Measurements from ENCODE around the gene PLEKHO1.
"Not testable (repeated sequence)": the region's sequence is repeated elsewhere in the genome, so short reads cannot be mapped to it uniquely, and the experiment has no call there.

PLEKHO1 gene

GRCh38 chr1:150176593-150176992, 26.9 kb downstream of the PLEKHO1 start:
- DNase-seq = no peak

GRCh38 chr1:150178548-150178947, 28.8 kb downstream of the PLEKHO1 start:
- DNase-seq = no peak

- no peak for DNase-seq
These were observed 30.2 kb downstream of the PLEKHO1 start for GRCh38 chr1:150179867-150180266.

- DNase-seq = no peak
These were observed 30.8 kb downstream of the PLEKHO1 start for GRCh38 chr1:150180474-150180873.

GRCh38 chr1:150182247-150182646, 32.5 kb downstream of the PLEKHO1 start:
- DNase-seq = no peak

- DNase-seq = no peak
These were observed 33.3 kb downstream of the PLEKHO1 start for GRCh38 chr1:150183061-150183460.

- DNase-seq = no peak
These were observed 35.8 kb downstream of the PLEKHO1 start for GRCh38 chr1:150185481-150185880.

- DNase-seq = not testable (repeated sequence)
These were observed 36.7 kb downstream of the PLEKHO1 start for GRCh38 chr1:150186438-150186788.

- no peak for DNase-seq
These were observed 37.3 kb downstream of the PLEKHO1 start for GRCh38 chr1:150186789-150187559.

GRCh38 chr1:150187560-150187931, 37.8 kb downstream of the PLEKHO1 start:
- DNase-seq = no peak

GRCh38 chr1:150192012-150192411, 42.3 kb downstream of the PLEKHO1 start:
- no peak for DNase-seq

- DNase-seq = no peak
These were observed 44.8 kb downstream of the PLEKHO1 start for GRCh38 chr1:150194381-150195031.

- no peak for DNase-seq
These were observed 46.7 kb downstream of the PLEKHO1 start for GRCh38 chr1:150196417-150196816.

GRCh38 chr1:150207281-150207971, 57.7 kb downstream of the PLEKHO1 start:
- DNase-seq = no peak

- not testable (repeated sequence) for DNase-seq
These were observed 58.7 kb downstream of the PLEKHO1 start for GRCh38 chr1:150208460-150208859.
